GM23338 (cell line): ENCODE measurements around the gene MFSD2A. TPM values are rescaled to one million over a fixed set of nuclear protein-coding genes. Genes with fewer than 3 reads are reported as not detected.

Source experiments
- ATAC-seq: fragments of 200-7000 bp; cut with Tn5 transposase; 3 replicates; pipeline ENCODE4 v1.9.1; 2020
- DNase-seq: peaks from one replicate; pipeline ENCODE4 v3.0.0-alpha.2; 2015; ENCODE audit warnings: low spot score
- H2AFZ ChIP-seq: fragments of 200-600 bp; sonication (generic); 2 replicates; pipeline ENCODE4 v1.8.0; 2016; ENCODE audit warnings: antibody characterized with exemption, mild to moderate bottlenecking, moderate library complexity
- H3F3A ChIP-seq: fragments of 200-600 bp; sonication (generic); replicated peaks from 2 replicates; pipeline ENCODE4 v1.8.0; 2017; ENCODE audit warnings: antibody characterized with exemption, mixed run types, low read depth
- H3K27ac ChIP-seq: fragments of 200-600 bp; sonication (generic); 2 replicates; pipeline ENCODE4 v1.6.1; 2016; ENCODE audit warnings: low read depth
- H3K27me3 ChIP-seq: fragments of 200-600 bp; sonication (generic); 2 replicates; pipeline ENCODE4 v1.8.0; 2016; ENCODE audit warnings: mild to moderate bottlenecking, mixed run types, moderate library complexity; ENCODE audit not compliant: insufficient read depth
- H3K36me3 ChIP-seq: fragments of 200-600 bp; sonication (generic); 2 replicates; pipeline ENCODE4 v1.8.0; 2016; ENCODE audit warnings: mild to moderate bottlenecking; ENCODE audit not compliant: insufficient read depth
- H3K4me1 ChIP-seq: fragments of 200-600 bp; sonication (generic); 2 replicates; pipeline ENCODE4 v1.8.0; 2016; ENCODE audit warnings: mild to moderate bottlenecking, moderate library complexity; ENCODE audit not compliant: insufficient read depth
- H3K4me2 ChIP-seq: fragments of 200-600 bp; sonication (generic); 2 replicates; pipeline ENCODE4 v1.7.1; 2017; ENCODE audit warnings: mixed run types
- H3K4me3 ChIP-seq: fragments of 200-600 bp; sonication (generic); 2 replicates; pipeline ENCODE4 v1.6.1; 2016; ENCODE audit warnings: mixed run types
- H3K79me2 ChIP-seq: fragments of 200-600 bp; sonication (generic); replicated peaks from 2 replicates; pipeline ENCODE4 v1.8.0; 2017; ENCODE audit warnings: mild to moderate bottlenecking; ENCODE audit not compliant: insufficient read depth
- H3K9me2 ChIP-seq: fragments of 200-600 bp; sonication (generic); 2 replicates; pipeline ENCODE4 v1.8.0; 2017; ENCODE audit not compliant: insufficient read depth
- H4K20me1 ChIP-seq: fragments of 200-600 bp; sonication (generic); replicated peaks from 2 replicates; pipeline ENCODE4 v1.8.0; 2017; ENCODE audit warnings: mild to moderate bottlenecking; ENCODE audit not compliant: insufficient read depth
- H3K27ac Mint-ChIP-seq: 2 replicates; pipeline ENCODE4 v1.8.0; 2020; ENCODE audit warnings: inconsistent platforms, mild to moderate bottlenecking, moderate library complexity, mixed read lengths
- H3K27me3 Mint-ChIP-seq: 3 replicates; pipeline ENCODE4 v1.8.0; 2022; ENCODE audit warnings: low read depth, mild to moderate bottlenecking, moderate library complexity, mixed read lengths, inconsistent platforms; ENCODE audit not compliant: insufficient read depth, poor library complexity
- H3K36me3 Mint-ChIP-seq: 3 replicates; pipeline ENCODE4 v1.8.0; 2021; ENCODE audit warnings: low read depth, mild to moderate bottlenecking, inconsistent platforms, moderate library complexity, mixed read lengths
- H3K4me1 Mint-ChIP-seq: 3 replicates; pipeline ENCODE4 v1.8.0; 2020; ENCODE audit warnings: mild to moderate bottlenecking, inconsistent platforms, mixed read lengths
- H3K4me3 Mint-ChIP-seq: 3 replicates; pipeline ENCODE4 v1.8.0; 2021; ENCODE audit warnings: moderate library complexity, mild to moderate bottlenecking, inconsistent platforms, mixed read lengths
- H3K9me3 Mint-ChIP-seq: 3 replicates; pipeline ENCODE4 v1.8.0; 2020; ENCODE audit warnings: moderate library complexity, mild to moderate bottlenecking, inconsistent platforms, mixed read lengths
- CREB1 ChIP-seq: fragments of 250-450 bp; sonication (Bioruptor Pico); IDR thresholded peaks from 2 replicates; pipeline ENCODE4 v1.5.0; 2020; ENCODE audit warnings: low read depth, mild to moderate bottlenecking, moderate library complexity
- CTCF ChIP-seq, 2 experiments: fragments of 200-600 bp in 1 of 2; sonication (generic) in 1 of 2; conservative IDR thresholded peaks; 2 replicates each; pipeline versions ENCODE4 v1.5.1 to v1.6.1; 2016 to 2017; ENCODE audit warnings: antibody characterized with exemption in 2 of 2, low read depth in 2 of 2, mild to moderate bottlenecking in 2 of 2, moderate library complexity in 1 of 2
- ETS1 ChIP-seq: IDR thresholded peaks from 2 replicates; pipeline ENCODE4 v1.6.1; 2016; ENCODE audit warnings: antibody characterized with exemption
- EZH2 ChIP-seq: fragments of 200-600 bp; sonication (generic); IDR thresholded peaks from one replicate; pipeline ENCODE4 v1.8.0; 2017; ENCODE audit warnings: antibody characterized with exemption, mild to moderate bottlenecking, low read depth; ENCODE audit not compliant: unreplicated experiment
- EZH2phosphoT487 ChIP-seq: fragments of 200-600 bp; sonication (generic); IDR thresholded peaks from one replicate; pipeline ENCODE4 v1.8.1; 2018; ENCODE audit warnings: antibody characterized with exemption; ENCODE audit not compliant: unreplicated experiment
- JUNB ChIP-seq: IDR thresholded peaks from one replicate; pipeline ENCODE4 v1.6.1; 2016; ENCODE audit warnings: antibody characterized with exemption; ENCODE audit not compliant: unreplicated experiment
- NANOG ChIP-seq: IDR thresholded peaks from 2 replicates; pipeline ENCODE4 v1.6.1; 2016; ENCODE audit warnings: antibody characterized with exemption, borderline replicate concordance
- POLR2AphosphoS5 ChIP-seq: IDR thresholded peaks from 2 replicates; pipeline ENCODE4 v1.6.1; 2016; ENCODE audit warnings: antibody characterized with exemption, low read depth
- REST ChIP-seq: IDR thresholded peaks from one replicate; pipeline ENCODE4 v1.6.1; 2018; ENCODE audit warnings: antibody characterized with exemption; ENCODE audit not compliant: unreplicated experiment
- STAT1 ChIP-seq: IDR thresholded peaks from one replicate; pipeline ENCODE4 v1.6.1; 2016; ENCODE audit warnings: antibody characterized with exemption; ENCODE audit not compliant: unreplicated experiment
- ZNF114 ChIP-seq: fragments of 250-450 bp; sonication (Bioruptor Pico); IDR thresholded peaks from 2 replicates; pipeline ENCODE4 v1.5.0; 2020; ENCODE audit warnings: mild to moderate bottlenecking, moderate library complexity
- ZNF331 ChIP-seq: fragments of 250-450 bp; sonication (Bioruptor Pico); IDR thresholded peaks from 2 replicates; pipeline ENCODE4 v1.5.0; 2020; ENCODE audit warnings: low read depth, mild to moderate bottlenecking, moderate library complexity
- ZNF462 ChIP-seq: fragments of 250-450 bp; sonication (Bioruptor Pico); IDR thresholded peaks from 2 replicates; pipeline ENCODE4 v1.5.0; 2020; ENCODE audit warnings: mild to moderate bottlenecking, moderate library complexity
- polyA plus RNA-seq: library from polyadenylated mRNA; unstranded; fragments of >200 nt; fragmentation: Nextera tagmentation; extraction: Ambion mirVana; gene quantifications from 2 replicates; pipeline ENCODE4 v1.2.1, GENCODE V29; 2016
- total RNA-seq: library from RNA; depleted of rRNA; stranded (reverse); fragments of >200 nt; shearing (Covaris generic); gene quantifications from 2 replicates; pipeline ENCODE4 v1.2.3, GENCODE V29; 2014

Gene MFSD2A
- total and polyA plus RNA-seq, 2 experiments from 2014 or later, result 16.1 to 23.9 TPM

GRCh38 chr1:39980555-39981313 lies 25.8 kb downstream of the MFSD2A start:
- no peaks in the 10 kb centered on the region for H3K36me3 ChIP-seq
- no peak for DNase-seq
- peaks cover 34% of the 10 kb centered on the region for H3K4me1 Mint-ChIP-seq
- no peaks in the 10 kb centered on the region for H3K27me3 ChIP-seq
- peaks cover 7% of the 10 kb centered on the region for H3K27me3 Mint-ChIP-seq
- H3K27ac ChIP-seq, result no peak overlapping the region
- no peak for ATAC-seq
- H3K4me3 Mint-ChIP-seq, result no peak overlapping the region
- no peak overlapping the region for H3K4me3 ChIP-seq
- H4K20me1 ChIP-seq, result no peaks in the 10 kb centered on the region
- H3K9me2 ChIP-seq, result peaks cover 9% of the 10 kb centered on the region
- no peaks in the 10 kb centered on the region for H3K79me2 ChIP-seq
- H3K27ac Mint-ChIP-seq, result no peak overlapping the region
- H3K9me3 Mint-ChIP-seq, result peaks cover 14% of the 10 kb centered on the region
- H3K4me1 ChIP-seq, result peaks cover 16% of the 10 kb centered on the region
- TF ChIP-seq POLR2AphosphoS5 (no peak), EZH2phosphoT487 (no peak), ZNF114 (no peak), CTCF (conservative IDR thresholded peaks at IDR 0.05; ENCODE audit: low read depth in 2 of 2) (no peak), JUNB (no peak), STAT1 (no peak), ZNF331 (no peak), EZH2 (no peak), NANOG (no peak), REST (no peak), ZNF462 (CRISPR knock-in tag) (no peak), ETS1 (no peak), CREB1 (CRISPR knock-in tag) (no peak)
- no peaks in the 10 kb centered on the region for H3F3A ChIP-seq
- H2AFZ ChIP-seq, result peak overlapping the region; percentile 40; the same call in 1 of the 2 replicates
- peaks cover 11% of the 10 kb centered on the region for H3K36me3 Mint-ChIP-seq
- peak overlapping the region; percentile 23; the same call in 1 of the 2 replicates for H3K4me2 ChIP-seq
